Inflammatory macrophage treated with lipopolysaccharide for 1 hour (primary cell): ENCODE results near the gene DMRT1.
"Not testable (repeated sequence)": the region's sequence is repeated elsewhere in the genome, so short reads cannot be mapped to it uniquely, and the experiment has no call there.

Experiments
- DNase-seq, 2 donors: peaks; one replicate each; pipeline ENCODE4 v3.0.0-alpha.2; 2020 to 2022

DMRT1 gene

DNA sequence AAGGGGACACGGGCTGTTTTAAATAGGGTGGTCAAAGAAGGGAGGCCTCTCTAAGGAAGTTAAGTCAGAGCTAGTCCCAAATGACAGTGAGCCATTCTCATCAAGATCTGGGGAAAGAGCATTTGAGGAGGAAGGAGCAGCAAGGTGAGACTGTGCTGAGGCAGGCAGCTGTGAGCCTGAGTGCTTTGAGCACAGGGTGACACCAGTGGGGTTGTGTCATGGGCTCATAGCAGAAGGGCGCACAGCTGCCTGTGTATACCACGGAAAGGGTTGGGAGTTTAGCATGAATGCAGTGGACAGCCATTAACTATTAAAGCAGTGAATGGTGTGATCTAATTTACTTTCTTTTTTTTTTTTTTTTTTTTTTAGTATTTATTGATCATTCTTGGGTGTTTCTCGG, 19.2 kb downstream of the DMRT1 start:
- no peak for DNase-seq

DNA sequence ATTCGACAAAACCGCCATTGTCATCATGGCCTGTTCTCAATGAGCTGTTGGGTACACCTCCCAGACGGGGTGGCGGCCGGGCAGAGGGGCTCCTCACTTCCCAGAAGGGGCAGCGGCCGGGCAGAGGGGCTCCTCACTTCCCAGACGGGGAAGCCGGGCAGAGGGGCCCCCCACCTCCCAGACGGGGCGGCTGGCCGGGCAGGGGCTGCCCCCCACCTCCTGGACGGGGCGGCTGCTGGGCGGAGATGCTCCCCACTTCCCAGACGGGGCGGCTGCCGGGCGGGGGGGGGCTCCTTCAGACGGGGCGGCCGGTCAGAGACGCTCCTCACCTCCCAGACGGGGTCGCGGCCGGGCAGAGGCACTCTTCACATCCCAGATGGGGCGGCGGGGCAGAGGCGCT, 20.0 kb downstream of the DMRT1 start:
- not testable (repeated sequence) for DNase-seq

DNA sequence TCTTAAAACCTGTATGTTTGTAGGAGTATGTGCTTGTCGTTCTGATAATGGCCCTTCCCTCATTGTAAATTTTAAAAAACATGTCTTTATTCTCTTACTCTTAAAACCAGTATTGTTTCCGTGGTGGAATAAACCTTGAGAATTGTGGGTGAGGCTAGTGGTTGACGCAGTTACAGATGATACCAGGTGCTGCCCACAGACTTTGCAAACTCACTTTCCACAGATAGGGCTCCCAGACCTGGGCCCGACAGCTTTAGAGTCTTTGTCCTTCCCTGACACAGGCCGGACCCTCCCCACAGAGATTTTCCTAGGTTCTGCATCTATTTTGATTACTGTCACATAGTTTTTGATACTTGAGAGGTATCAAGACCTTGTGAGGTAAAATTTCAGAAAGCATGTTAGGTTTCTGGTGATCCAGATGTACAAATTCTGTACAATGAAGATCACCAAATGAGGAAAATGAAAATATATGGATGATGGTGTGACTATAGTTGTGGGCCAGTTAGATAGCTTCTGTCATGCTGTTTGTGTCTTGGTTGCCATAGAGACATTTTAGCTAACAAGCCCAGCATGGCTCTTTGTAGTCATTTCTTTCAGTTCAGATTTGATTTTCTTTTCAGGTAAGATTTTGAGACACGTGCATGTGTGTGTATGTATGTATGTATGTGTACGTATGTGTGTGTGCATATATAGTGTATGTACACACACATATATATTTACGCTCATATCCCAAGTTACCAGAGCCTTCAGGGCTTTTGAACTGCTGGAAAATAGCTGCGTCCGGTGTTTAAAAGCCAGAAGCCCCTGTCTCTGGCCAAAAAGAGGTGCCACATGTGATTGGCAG, 33.8 kb downstream of the DMRT1 start:
- DNase-seq, result no peak

DNA sequence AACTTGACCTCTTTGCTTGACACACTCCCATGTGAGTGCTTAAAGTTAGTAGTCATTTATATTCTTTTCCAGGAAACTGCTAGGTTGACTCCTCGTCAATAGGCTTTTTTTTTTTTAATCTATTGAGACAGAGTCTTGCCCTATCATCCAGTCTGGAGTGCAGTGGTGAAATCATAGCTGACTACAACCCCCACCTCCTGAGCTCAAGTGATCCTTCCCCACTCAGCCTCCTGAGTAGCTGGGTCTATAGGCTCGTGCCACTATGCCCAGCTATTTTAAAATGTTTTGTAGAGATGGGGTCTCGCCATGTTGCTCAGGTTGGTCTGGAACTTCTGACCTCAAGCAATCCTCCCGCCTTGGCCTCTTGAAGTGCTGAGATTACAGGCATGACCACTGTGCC, 34.9 kb downstream of the DMRT1 start:
- no peak for DNase-seq

DNA sequence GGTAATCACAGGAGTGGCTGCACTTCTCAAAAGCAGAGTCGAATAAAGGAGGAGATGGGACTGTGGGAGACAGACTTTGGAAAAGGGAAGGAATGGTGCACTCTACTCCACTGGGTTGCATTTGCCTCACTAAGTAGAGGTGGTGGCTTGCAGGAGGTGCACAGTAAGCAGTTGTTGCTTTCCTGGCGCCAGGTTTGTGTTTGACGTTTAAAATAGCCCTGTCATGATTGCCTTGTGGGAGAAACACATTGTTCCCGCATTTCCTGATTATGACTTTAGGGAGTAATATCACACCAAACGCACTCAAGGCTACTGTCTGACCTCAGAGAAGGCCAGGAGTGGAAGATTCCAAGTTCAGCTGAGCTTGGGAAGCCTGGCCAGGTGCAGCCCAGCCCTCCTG, 36.7 kb downstream of the DMRT1 start:
- DNase-seq, result no peak

DNA sequence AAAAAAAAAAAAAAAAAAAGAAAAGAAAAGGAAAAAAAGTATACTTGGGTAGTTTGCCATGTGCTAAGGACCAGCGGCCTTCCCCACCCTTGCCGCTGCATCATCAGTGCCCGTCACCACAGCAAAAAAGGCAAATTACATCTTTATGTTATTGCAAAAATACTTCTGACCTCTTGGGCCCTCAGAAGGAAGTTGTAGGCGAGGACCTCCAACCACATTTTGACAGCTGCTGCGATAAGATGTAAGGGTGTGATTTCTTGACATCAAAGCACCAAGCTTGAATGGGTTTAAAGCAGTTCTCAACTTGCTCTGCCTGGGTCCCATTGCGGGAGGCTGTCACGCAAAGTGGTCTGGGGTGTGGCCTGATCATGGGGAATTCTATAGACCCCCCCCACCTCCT, 39.2 kb downstream of the DMRT1 start:
- no peak for DNase-seq

DNA sequence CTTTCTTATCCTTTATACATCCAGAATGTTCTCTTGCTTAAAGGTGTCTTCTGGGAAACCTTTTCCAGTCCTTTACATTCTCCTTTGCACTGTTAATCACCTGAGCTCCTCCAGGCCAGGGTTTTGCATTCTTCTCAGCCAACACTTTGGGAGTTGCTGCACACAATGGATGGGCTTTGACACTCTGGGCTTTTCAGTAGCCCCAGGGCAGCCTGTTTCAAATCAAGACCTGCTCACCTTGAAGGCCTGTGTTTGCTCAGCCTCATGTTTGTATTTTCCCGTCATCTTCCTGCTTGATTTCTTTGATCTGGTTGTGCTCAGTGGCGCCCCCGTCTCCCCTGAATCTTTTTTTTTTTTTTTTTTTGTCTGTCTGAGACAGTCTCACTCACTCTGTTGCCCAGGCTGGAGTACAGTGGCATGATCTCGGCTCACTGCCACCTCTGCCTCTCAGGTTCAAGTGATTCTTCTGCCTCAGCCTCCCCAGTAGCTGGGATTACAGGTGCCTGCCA, 41.0 kb downstream of the DMRT1 start:
- no peak for DNase-seq

DNA sequence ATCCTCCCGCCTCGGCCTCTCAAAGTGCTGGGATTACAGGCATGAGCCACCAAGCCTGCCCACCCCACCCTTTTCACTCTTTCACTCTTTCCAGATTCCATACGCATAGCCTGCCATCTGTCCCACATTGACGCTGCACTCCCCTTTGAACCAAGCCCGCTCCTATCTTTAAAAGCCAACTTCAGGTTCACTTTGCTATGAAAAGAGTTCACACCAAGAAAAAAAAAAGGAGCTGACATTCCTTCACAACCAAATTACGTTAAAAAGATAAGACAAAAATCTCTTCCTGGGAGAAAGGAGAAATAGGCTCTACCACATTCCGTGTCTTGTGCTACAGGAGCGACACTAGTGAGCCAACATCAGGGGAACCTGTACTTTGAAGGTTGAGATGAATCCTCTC, 41.5 kb downstream of the DMRT1 start:
- DNase-seq, result no peak

DNA sequence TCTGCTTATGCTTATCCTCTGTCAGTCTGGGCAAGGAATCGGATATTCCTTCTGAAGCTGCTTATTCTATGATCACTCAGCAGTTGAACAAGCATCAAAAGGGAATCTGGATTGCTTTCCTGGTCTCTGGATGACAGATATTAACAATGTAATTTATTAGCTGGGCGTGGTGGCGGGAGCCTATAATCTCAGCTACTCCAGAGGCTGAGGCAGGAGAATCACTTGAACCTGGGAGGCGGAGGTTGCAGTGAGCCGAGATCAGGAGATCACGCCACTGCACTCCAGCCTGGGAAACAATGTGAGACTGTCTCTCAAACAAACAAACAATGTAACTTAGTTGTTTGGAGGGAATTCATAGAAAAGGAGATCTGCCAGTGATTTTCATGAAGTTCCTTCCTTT, 45.4 kb downstream of the DMRT1 start:
- no peak for DNase-seq

DNA sequence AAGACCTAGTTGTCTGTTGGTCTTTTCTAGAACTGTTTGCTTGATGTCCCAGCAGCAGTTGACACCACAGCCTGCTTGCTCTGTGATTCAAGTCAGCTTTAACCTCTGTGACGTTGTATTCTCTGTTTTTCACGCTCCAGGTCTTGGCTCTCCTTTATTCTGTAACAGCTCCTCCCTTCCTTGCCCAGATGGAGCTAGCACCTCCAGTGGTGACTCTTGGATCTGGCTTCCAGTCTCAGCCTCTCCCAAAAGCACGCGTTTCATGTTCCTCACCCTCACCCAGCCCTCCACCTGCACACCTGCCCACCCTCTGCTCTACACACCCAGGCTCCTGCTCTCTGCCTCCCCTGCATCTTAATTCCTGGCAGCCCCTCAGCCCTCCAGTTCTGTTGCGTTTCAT, 50.6 kb downstream of the DMRT1 start:
- DNase-seq, result no peak

DNA sequence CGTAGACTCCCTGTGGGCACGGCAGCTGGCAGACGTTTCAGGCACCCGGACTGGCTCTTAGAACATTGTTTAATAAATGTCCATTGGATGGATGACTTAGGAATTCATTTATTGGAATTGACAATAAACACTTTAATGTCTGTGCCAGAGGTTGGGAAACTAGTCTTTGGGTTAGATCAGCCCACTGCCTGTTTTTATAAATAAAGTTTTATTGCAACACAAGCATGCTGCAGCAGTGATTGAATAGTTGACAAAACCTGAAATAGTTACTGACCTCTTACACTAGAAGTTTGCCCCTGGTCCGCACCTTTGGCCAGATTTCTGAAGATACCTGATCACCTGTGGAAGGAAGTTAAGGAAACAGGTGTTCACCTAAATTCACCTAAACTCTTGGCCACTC, 51.6 kb downstream of the DMRT1 start:
- DNase-seq, result no peak

DNA sequence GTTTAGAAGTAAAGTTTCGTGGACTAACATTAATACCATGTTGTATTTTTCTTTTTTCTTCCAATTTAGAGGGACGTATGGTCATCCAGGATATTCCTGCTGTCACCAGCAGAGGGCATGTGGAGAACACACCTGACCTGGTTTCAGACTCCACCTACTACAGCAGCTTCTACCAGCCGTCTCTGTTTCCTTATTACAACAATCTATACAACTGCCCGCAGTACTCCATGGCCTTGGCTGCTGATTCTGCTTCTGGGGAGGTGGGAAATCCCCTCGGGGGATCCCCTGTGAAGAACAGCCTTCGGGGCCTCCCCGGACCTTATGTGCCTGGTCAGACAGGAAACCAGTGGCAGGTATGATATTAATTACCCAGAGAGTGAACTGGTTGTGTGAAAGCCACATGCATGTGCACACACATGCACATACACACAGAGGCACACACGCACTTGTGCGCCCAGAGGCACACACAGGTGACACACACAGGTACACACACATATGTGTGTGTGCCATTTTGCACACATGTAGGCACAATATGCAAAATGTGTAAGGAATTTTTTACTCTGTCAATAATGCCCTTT, 52.4 kb downstream of the DMRT1 start:
- peak; percentile 79 to 88 for DNase-seq

DNA sequence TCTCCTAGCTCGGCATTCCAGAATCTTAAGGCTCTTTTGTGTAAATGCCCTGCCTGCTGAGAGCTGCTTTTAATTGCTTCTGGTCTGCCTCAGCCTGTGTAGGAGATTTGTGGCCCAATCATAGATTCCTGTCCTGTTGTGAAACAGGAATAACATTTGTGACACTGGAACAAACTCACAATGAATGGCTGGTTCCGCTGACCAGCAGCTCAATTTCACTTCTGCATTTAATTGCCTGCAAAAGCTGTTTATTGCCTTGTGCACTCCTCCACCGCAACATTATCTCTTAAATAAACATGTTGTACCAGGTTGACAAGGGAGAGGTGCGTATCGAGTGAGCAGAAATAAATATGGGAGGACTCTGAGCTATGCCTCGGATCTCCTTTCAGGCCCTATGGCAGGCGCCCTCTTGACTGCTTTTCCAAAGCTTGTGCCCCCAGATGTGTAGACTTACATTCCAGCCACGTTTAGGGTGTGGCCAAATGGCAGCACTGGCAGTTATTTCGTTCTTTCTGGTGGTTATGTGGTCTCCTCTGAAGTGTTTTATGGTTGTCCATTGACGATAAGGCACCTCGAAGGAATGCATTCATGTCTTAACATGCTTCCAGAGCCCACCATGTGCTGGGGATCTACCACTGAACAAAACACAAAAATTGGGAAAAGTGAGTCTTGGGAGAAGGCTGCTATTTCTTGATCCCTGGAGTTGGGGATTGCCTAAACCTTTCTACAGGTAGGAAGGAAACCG, 58.1 kb downstream of the DMRT1 start:
- DNase-seq, result peak; percentile 81 to 83

DNA sequence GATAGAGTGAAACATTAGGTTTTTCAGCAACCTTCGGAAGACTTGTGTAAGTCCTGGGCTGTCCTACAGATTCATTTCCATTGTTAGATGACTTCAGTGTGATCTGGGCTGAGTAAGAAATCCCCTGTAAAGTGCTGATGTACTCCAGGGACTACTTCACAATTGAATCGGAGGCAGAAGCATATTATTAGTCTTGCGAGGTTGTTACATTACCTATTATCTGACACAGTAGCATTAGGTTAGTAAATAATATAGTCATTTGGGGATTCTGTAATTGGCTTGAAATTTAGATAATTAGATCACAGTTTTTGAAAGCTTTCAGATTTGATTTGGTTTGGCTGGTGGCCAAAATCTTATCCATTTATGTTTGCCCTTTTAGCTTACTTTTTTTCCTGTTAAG, 62.4 kb downstream of the DMRT1 start:
- no peak for DNase-seq

DNA sequence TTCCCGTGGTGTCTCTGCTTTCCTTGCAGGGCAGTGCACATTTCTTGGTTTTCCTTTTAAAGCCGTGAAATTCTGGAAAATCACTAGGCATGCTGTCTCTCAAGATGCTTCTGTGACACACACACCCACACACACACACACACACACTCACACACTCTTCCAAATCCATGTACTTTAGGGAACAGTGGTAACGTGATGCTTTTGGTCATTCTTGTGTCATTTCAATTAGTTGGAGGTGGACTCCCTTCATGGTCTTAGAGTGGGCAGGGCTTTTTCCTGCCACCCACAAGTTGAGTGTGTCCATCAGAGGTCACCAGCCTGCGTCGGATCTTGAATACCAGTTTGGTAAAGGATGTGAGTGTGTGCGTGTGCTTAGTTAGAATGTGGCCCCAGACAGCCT, 64.4 kb downstream of the DMRT1 start:
- peak in 1 of 2 donors; percentile 73 for DNase-seq

DNA sequence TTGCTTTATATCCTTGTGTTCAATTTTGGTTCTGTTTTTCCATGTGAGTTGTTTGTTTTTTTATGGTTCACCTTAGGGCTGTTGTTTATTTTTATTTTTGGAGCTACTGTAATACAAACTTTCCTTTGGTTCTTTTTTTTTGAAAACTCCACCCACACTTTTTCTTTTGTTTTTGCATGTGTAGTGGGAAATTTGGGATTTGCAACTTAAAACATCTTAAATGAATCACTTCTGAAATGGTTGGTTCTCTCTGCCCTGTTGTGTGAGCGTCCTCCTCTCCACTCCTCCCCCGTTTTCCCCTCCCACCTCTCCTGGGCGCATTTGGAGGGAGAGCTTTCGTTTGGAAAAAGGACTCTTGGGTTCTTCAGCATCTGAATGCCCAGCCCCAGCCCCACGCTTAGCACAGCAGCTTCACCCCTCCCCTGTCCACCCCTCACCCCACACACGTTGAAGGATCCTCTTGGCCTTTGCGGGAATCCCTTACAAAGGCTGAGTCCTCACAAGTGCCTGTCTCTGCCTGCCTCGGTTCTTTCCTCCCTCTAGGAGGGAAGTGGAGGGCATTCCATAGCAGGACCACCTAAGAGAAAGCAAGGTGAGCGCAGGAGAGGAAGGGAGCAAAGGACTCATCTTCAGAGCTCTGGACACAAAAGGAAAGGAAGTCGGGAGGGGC, 67.2 kb downstream of the DMRT1 start:
- DNase-seq, result peak; percentile 15 to 54

DNA sequence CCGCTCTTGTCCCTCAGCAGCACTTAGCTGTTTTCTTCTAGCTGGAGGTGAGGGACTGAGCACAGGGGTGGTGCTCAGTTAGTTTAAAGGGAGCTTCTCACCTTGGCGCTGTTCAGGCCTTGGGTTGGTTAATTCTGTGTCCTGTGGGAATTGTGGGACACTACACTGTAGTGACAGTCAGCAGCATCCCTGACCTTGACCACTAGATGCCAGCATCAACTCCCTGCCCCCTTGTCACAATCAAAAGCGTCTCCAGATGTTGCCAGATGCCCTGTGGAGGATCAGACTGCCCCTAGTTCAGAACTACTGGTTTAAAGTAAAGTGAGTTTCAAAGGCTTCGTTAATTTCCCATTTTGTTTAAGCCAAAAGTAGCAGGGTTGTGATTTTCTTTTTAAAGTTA, 69.5 kb downstream of the DMRT1 start:
- DNase-seq, result peak in 1 of 2 donors; percentile 6

DNA sequence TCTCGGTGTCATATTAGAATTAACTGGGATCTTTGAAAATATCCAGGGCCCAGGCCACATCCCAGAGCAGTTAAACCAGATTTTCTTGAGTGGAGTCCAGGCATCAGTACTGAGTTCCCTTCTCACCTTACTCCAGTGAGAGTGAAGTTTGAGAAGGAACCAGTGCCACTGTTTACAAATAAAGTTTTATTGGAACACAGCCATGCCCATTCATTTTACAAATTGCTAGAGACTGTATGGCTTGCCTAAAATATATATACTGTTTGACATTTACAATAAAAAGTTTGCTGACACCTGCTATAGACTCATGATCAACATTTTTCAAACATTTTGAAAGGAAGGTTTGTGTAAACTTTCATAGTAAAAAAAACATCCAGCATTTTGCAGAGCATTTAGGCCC, 71.3 kb downstream of the DMRT1 start:
- DNase-seq, result no peak

DNA sequence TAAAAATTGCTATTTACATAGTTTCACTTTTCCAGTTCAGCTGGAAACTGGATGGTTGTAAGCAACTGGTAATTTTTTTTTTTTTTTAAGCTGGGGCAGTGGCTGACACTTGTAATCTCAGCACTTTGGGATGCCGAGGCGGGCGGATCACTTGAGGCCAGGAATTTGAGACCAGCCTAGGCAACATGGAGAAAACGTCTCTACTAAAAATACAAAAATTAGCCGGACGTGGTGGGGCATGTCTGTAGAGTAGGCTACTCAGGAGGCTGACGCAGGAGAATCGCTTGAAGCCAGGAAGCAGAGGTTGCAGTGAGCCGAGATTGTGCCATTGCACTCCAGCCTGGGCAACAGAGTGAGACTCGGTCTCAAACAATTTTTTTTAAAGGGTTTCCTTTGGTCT, 72.0 kb downstream of the DMRT1 start:
- DNase-seq, result not testable (repeated sequence)

DNA sequence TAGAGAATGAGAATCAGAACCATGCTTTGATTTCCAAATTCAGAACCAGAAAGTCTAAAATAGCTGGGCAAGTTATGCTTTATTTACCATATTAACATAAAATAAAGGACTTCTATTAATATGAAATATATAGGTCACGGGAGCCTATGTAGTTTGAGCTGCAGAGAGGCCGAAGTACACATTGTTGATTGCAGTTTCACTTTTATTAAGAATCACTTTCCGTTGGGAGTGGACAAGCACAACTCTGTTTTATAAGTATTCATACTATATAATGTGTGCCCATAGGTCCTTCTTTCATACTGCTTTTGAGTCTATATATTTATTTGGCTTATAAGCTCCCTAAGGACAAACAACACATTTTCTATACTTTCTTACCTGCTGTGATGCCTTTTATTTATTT, 76.2 kb downstream of the DMRT1 start:
- DNase-seq, result no peak

DNA sequence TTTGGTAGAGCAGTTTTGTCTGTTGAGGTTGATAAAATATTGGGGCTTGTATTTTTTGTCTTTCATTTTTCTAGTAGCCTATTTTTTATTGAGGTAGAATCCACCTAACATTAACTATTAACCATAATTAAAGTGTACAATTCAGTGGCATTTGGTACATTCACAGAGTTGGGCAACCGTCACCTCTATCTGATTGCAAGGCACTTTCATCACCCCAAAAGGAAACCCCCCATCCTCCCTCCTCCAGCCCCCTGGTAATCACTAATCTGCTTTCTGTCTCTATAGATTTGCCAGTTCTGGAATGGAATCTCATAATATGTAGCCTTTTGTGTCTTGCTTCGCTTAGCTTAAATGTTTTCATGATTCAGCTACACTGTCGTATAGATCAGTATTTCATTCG, 79.4 kb downstream of the DMRT1 start:
- no peak for DNase-seq

DNA sequence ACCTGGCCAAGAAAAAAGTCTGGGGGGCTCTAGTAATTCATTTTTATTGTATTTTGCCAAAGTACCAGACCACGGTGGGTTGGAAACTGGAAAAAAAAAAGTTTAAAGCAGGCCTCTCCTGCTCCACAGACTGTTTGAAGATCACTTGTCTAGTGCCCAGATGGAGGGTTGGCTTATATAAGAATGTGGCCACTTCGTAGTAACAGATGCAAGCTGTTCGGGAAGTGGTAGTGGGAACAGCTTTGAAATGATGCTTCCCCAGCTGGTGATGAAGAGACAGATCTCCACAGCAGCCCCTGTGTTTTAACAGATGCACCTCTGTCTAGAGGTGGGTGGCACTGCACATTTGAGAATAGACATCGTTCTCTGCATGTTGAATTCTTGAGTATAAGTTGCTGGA, 80.7 kb downstream of the DMRT1 start:
- no peak for DNase-seq

DNA sequence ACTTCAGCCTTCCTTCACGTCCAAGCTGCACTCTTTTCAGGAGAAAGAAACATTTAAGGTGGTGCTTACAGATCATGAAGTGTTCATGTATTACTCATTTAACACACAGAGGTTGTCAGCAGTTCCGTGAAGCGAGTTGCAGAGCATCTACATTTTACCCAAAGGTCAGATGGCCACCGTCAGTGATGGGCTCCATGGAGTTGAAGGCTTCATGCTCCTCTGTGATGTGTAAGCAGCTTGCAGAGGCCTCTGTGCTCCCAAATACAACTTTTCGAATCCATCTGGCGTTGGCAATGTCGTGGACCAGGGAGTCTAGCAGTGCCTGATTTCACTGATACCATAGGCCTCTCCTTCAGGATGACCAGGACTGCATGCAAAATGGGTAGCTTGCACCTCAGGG, 81.2 kb downstream of the DMRT1 start:
- no peak for DNase-seq
